ENCODE measurements around the gene CDH23.

The CDH23 gene

GRCh38 chr10:71643904-71644303 is 247.2 kb downstream of the CDH23 start:
- no peak overlapping the region for H3K9ac ChIP-seq (ENCODE audit: low read length in 5 of 5)
- H3K9me3 ChIP-seq (ENCODE audit: control insufficient read depth in 5 of 5, low read length in 5 of 5) = no peaks in the 10 kb centered on the region
- H3K27me3 ChIP-seq (ENCODE audit: control insufficient read depth in 5 of 5, insufficient read depth in 4 of 5, low read length in 5 of 5) = peaks cover 0 to 2% (median 0%) of the 10 kb centered on the region in 5 donors
- H3K4me3 ChIP-seq (ENCODE audit: low read depth in 1 of 5, low read length in 5 of 5) = no peak overlapping the region
- no peak overlapping the region for H3K27ac ChIP-seq (ENCODE audit: low read depth, low read length)
- peaks cover 0 to 2% (median 0%) of the 10 kb centered on the region in 5 donors for H3K4me1 ChIP-seq (ENCODE audit: control insufficient read depth in 5 of 5, insufficient read depth in 5 of 5, low read length in 5 of 5)
- H3K36me3 ChIP-seq (ENCODE audit: control insufficient read depth in 5 of 5, insufficient read depth in 5 of 5, low read length in 5 of 5) = no peaks in the 10 kb centered on the region

- peaks cover 0 to 2% (median 0%) of the 10 kb centered on the region in 5 donors for H3K4me1 ChIP-seq (ENCODE audit: control insufficient read depth in 5 of 5, insufficient read depth in 5 of 5, low read length in 5 of 5)
- no peak overlapping the region for H3K4me3 ChIP-seq (ENCODE audit: low read depth in 1 of 5, low read length in 5 of 5)
- H3K27ac ChIP-seq (ENCODE audit: low read depth, low read length) = no peak overlapping the region
- no peak overlapping the region for H3K9ac ChIP-seq (ENCODE audit: low read length in 5 of 5)
- peaks cover 0 to 2% (median 0%) of the 10 kb centered on the region in 5 donors for H3K27me3 ChIP-seq (ENCODE audit: control insufficient read depth in 5 of 5, insufficient read depth in 4 of 5, low read length in 5 of 5)
- no peaks in the 10 kb centered on the region for H3K9me3 ChIP-seq (ENCODE audit: control insufficient read depth in 5 of 5, low read length in 5 of 5)
- no peaks in the 10 kb centered on the region for H3K36me3 ChIP-seq (ENCODE audit: control insufficient read depth in 5 of 5, insufficient read depth in 5 of 5, low read length in 5 of 5)
These were observed 247.8 kb downstream of the CDH23 start for GRCh38 chr10:71644307-71645180.

- Histone ChIP-seq H3K36me3 (ENCODE audit: control insufficient read depth in 5 of 5, insufficient read depth in 5 of 5, low read length in 5 of 5) (peaks cover 0 to under 1% (median 0%) of the 10 kb centered on the region in 5 donors), H3K4me3 (ENCODE audit: low read depth in 1 of 5, low read length in 5 of 5) (no peak overlapping the region), H3K27me3 (ENCODE audit: control insufficient read depth in 5 of 5, insufficient read depth in 4 of 5, low read length in 5 of 5) (peaks cover 0 to 2% (median 0%) of the 10 kb centered on the region in 5 donors), H3K4me1 (ENCODE audit: control insufficient read depth in 5 of 5, insufficient read depth in 5 of 5, low read length in 5 of 5) (peaks cover 0 to 2% (median 0%) of the 10 kb centered on the region in 5 donors), H3K9me3 (ENCODE audit: control insufficient read depth in 5 of 5, low read length in 5 of 5) (no peaks in the 10 kb centered on the region), H3K27ac (ENCODE audit: low read depth, low read length) (no peak overlapping the region), H3K9ac (ENCODE audit: low read length in 5 of 5) (no peak overlapping the region)
These were observed 248.5 kb downstream of the CDH23 start for GRCh38 chr10:71645185-71645584.

- peaks cover 0 to 2% (median 0%) of the 10 kb centered on the region in 5 donors for H3K27me3 ChIP-seq (ENCODE audit: control insufficient read depth in 5 of 5, insufficient read depth in 4 of 5, low read length in 5 of 5)
- H3K9me3 ChIP-seq (ENCODE audit: control insufficient read depth in 5 of 5, low read length in 5 of 5) = no peaks in the 10 kb centered on the region
- H3K27ac ChIP-seq (ENCODE audit: low read depth, low read length) = no peak overlapping the region
- H3K36me3 ChIP-seq (ENCODE audit: control insufficient read depth in 5 of 5, insufficient read depth in 5 of 5, low read length in 5 of 5) = peaks cover 0 to 5% (median 0%) of the 10 kb centered on the region in 5 donors
- H3K4me3 ChIP-seq (ENCODE audit: low read depth in 1 of 5, low read length in 5 of 5) = no peak overlapping the region
- H3K9ac ChIP-seq (ENCODE audit: low read length in 5 of 5) = no peak overlapping the region
- H3K4me1 ChIP-seq (ENCODE audit: control insufficient read depth in 5 of 5, insufficient read depth in 5 of 5, low read length in 5 of 5) = peaks cover 0 to 2% (median 0%) of the 10 kb centered on the region in 5 donors
These were observed 249.3 kb downstream of the CDH23 start for GRCh38 chr10:71646037-71646436.

- H3K9me3 ChIP-seq (ENCODE audit: control insufficient read depth in 5 of 5, low read length in 5 of 5) = no peaks in the 10 kb centered on the region
- H3K27me3 ChIP-seq (ENCODE audit: control insufficient read depth in 5 of 5, insufficient read depth in 4 of 5, low read length in 5 of 5) = peaks cover 0 to 2% (median 0%) of the 10 kb centered on the region in 5 donors
- no peak overlapping the region for H3K27ac ChIP-seq (ENCODE audit: low read depth, low read length)
- H3K4me3 ChIP-seq (ENCODE audit: low read depth in 1 of 5, low read length in 5 of 5) = no peak overlapping the region
- no peak overlapping the region for H3K9ac ChIP-seq (ENCODE audit: low read length in 5 of 5)
- H3K4me1 ChIP-seq (ENCODE audit: control insufficient read depth in 5 of 5, insufficient read depth in 5 of 5, low read length in 5 of 5) = peaks cover 0 to 2% (median 0%) of the 10 kb centered on the region in 5 donors
- H3K36me3 ChIP-seq (ENCODE audit: control insufficient read depth in 5 of 5, insufficient read depth in 5 of 5, low read length in 5 of 5) = peaks cover 0 to 5% (median 0%) of the 10 kb centered on the region in 5 donors
These were observed 250.0 kb downstream of the CDH23 start for GRCh38 chr10:71646592-71647292.

GRCh38 chr10:71647526-71648253 is 251.0 kb downstream of the CDH23 start:
- Histone ChIP-seq H3K9ac (ENCODE audit: low read length in 5 of 5) (no peak overlapping the region), H3K27ac (ENCODE audit: low read depth, low read length) (no peak overlapping the region), H3K4me3 (ENCODE audit: low read depth in 1 of 5, low read length in 5 of 5) (no peak overlapping the region), H3K4me1 (ENCODE audit: control insufficient read depth in 5 of 5, insufficient read depth in 5 of 5, low read length in 5 of 5) (peaks cover 0 to 2% (median 0%) of the 10 kb centered on the region in 5 donors), H3K9me3 (ENCODE audit: control insufficient read depth in 5 of 5, low read length in 5 of 5) (no peaks in the 10 kb centered on the region), H3K27me3 (ENCODE audit: control insufficient read depth in 5 of 5, insufficient read depth in 4 of 5, low read length in 5 of 5) (peaks cover 0 to 2% (median 0%) of the 10 kb centered on the region in 5 donors), H3K36me3 (ENCODE audit: control insufficient read depth in 5 of 5, insufficient read depth in 5 of 5, low read length in 5 of 5) (peaks cover 0 to 5% (median 0%) of the 10 kb centered on the region in 5 donors)

GRCh38 chr10:71648254-71648932 is 251.7 kb downstream of the CDH23 start:
- H3K27me3 ChIP-seq (ENCODE audit: control insufficient read depth in 5 of 5, insufficient read depth in 4 of 5, low read length in 5 of 5) = peaks cover 0 to 2% (median 0%) of the 10 kb centered on the region in 5 donors
- peaks cover 0 to 2% (median 0%) of the 10 kb centered on the region in 5 donors for H3K4me1 ChIP-seq (ENCODE audit: control insufficient read depth in 5 of 5, insufficient read depth in 5 of 5, low read length in 5 of 5)
- no peak overlapping the region for H3K4me3 ChIP-seq (ENCODE audit: low read depth in 1 of 5, low read length in 5 of 5)
- no peak overlapping the region for H3K27ac ChIP-seq (ENCODE audit: low read depth, low read length)
- H3K9me3 ChIP-seq (ENCODE audit: control insufficient read depth in 5 of 5, low read length in 5 of 5) = no peaks in the 10 kb centered on the region
- H3K9ac ChIP-seq (ENCODE audit: low read length in 5 of 5) = no peak overlapping the region
- H3K36me3 ChIP-seq (ENCODE audit: control insufficient read depth in 5 of 5, insufficient read depth in 5 of 5, low read length in 5 of 5) = peaks cover 0 to 5% (median 0%) of the 10 kb centered on the region in 5 donors

- Histone ChIP-seq H3K9me3 (ENCODE audit: control insufficient read depth in 5 of 5, low read length in 5 of 5) (no peaks in the 10 kb centered on the region), H3K4me3 (ENCODE audit: low read depth in 1 of 5, low read length in 5 of 5) (no peak overlapping the region), H3K9ac (ENCODE audit: low read length in 5 of 5) (no peak overlapping the region), H3K4me1 (ENCODE audit: control insufficient read depth in 5 of 5, insufficient read depth in 5 of 5, low read length in 5 of 5) (peaks cover 0 to 2% (median 0%) of the 10 kb centered on the region in 5 donors), H3K27me3 (ENCODE audit: control insufficient read depth in 5 of 5, insufficient read depth in 4 of 5, low read length in 5 of 5) (peaks cover 0 to under 1% (median 0%) of the 10 kb centered on the region in 5 donors), H3K27ac (ENCODE audit: low read depth, low read length) (no peak overlapping the region), H3K36me3 (ENCODE audit: control insufficient read depth in 5 of 5, insufficient read depth in 5 of 5, low read length in 5 of 5) (peaks cover 0 to 5% (median 0%) of the 10 kb centered on the region in 5 donors)
These were observed 252.2 kb downstream of the CDH23 start for GRCh38 chr10:71648933-71649320.

GRCh38 chr10:71649631-71650030 is 252.9 kb downstream of the CDH23 start:
- H3K27ac ChIP-seq (ENCODE audit: low read depth, low read length) = no peak overlapping the region

More at GRCh38 chr10:71649631-71650030, 252.9 kb downstream of the CDH23 start:
- H3K36me3 ChIP-seq (ENCODE audit: control insufficient read depth in 5 of 5, insufficient read depth in 5 of 5, low read length in 5 of 5) = peaks cover 0 to 5% (median 0%) of the 10 kb centered on the region in 5 donors
- H3K4me3 ChIP-seq (ENCODE audit: low read depth in 1 of 5, low read length in 5 of 5) = no peak overlapping the region
- no peak overlapping the region for H3K9ac ChIP-seq (ENCODE audit: low read length in 5 of 5)
- no peaks in the 10 kb centered on the region for H3K9me3 ChIP-seq (ENCODE audit: control insufficient read depth in 5 of 5, low read length in 5 of 5)
- no peaks in the 10 kb centered on the region for H3K27me3 ChIP-seq (ENCODE audit: control insufficient read depth in 5 of 5, insufficient read depth in 4 of 5, low read length in 5 of 5)
- peaks cover 0 to 2% (median 0%) of the 10 kb centered on the region in 5 donors for H3K4me1 ChIP-seq (ENCODE audit: control insufficient read depth in 5 of 5, insufficient read depth in 5 of 5, low read length in 5 of 5)

All from subcutaneous abdominal adipose tissue (tissue), 5 donors.